Measurements from ENCODE around the gene SH3BP2.

The SH3BP2 gene

GRCh38 chr4:2847302-2847871 is 54.5 kb downstream of the SH3BP2 start:
- no peak for DNase-seq
- no peak for TF ChIP-seq CTCF (IDR thresholded peaks at IDR 0.05; ENCODE audit: low read depth, low read length)
- Histone ChIP-seq H3K27me3 (no peaks in the 10 kb centered on the region), H3K9me3 (no peaks in the 10 kb centered on the region), H3K4me1 (peaks cover 4% of the 10 kb centered on the region), H3K36me3 (no peaks in the 10 kb centered on the region), H3K4me3 (ENCODE audit: low read depth, low read length) (no peak overlapping the region)

- no peak for DNase-seq
- no peaks in the 10 kb centered on the region for H3K4me1 ChIP-seq
Observed at GRCh38 chr4:2848449-2848848, 55.6 kb downstream of the SH3BP2 start.

DNA sequence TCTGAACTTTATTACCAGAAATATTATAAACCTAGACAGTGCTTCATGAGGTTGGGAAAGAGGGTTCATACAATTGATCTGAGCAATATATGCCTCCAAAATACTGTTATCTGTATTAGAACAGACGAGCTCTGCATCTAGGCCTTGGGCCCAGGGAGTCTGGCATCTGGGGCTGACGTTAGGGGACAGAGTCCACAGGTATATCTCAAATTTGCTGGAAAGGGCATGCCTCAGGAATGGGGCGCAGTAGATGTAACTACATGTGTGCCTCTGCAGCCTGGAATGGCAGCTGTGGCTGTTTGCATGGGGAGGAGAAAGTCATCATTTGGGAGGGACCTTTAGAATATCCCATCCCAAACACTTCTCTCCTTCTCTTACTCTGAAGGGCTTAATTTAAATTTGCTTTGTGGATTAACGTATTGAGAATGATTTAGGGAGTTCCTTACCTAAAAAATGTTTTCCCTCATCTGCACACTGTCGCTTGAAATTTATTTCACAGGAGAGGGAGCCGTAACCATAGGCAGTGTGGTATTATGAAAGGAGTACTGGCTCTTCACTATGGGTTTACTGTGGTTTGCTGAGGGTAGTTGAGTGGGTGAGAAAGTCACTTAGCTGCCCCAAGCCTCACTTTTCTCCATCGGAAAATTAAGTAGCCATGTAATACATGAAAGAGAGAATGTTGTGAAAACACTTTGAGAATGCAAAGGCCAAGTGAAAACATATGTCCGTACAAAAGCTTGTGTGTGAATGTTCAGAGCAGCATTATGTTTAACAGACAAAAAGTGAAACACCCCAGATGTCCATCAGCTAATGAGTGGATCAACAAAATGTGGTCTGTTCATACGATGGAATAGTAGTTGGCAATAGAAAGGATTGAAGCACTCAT is 56.6 kb downstream of the SH3BP2 start:
- Histone ChIP-seq H3K4me3 (ENCODE audit: low read depth, low read length) (no peak overlapping the region), H3K4me1 (no peaks in the 10 kb centered on the region), H3K9me3 (no peaks in the 10 kb centered on the region), H3K27me3 (no peaks in the 10 kb centered on the region), H3K36me3 (no peaks in the 10 kb centered on the region)
- no peak for DNase-seq
- peak; percentile 30 for TF ChIP-seq CTCF (IDR thresholded peaks at IDR 0.05; ENCODE audit: low read depth, low read length)

More at GRCh38 chr4:2848449-2848848, 55.6 kb downstream of the SH3BP2 start:
- no peak for TF ChIP-seq CTCF (IDR thresholded peaks at IDR 0.05; ENCODE audit: low read depth, low read length)
- no peaks in the 10 kb centered on the region for H3K9me3 ChIP-seq
- H3K36me3 ChIP-seq = no peaks in the 10 kb centered on the region
- H3K27me3 ChIP-seq = no peaks in the 10 kb centered on the region
- H3K4me3 ChIP-seq (ENCODE audit: low read depth, low read length) = no peak overlapping the region

- no peak overlapping the region for H3K4me3 ChIP-seq (ENCODE audit: low read depth, low read length)
- no peaks in the 10 kb centered on the region for H3K36me3 ChIP-seq
- no peaks in the 10 kb centered on the region for H3K4me1 ChIP-seq
- no peak for DNase-seq
- no peaks in the 10 kb centered on the region for H3K27me3 ChIP-seq
- no peaks in the 10 kb centered on the region for H3K9me3 ChIP-seq
- no peak for TF ChIP-seq CTCF (IDR thresholded peaks at IDR 0.05; ENCODE audit: low read depth, low read length)
Observed at GRCh38 chr4:2850966-2851798, 58.3 kb downstream of the SH3BP2 start.

GRCh38 chr4:2852481-2852921 is 59.6 kb downstream of the SH3BP2 start:
- peaks cover 6% of the 10 kb centered on the region; the same call in 1 of the 2 replicates for H3K36me3 ChIP-seq
- H3K27me3 ChIP-seq = no peaks in the 10 kb centered on the region
- no peak overlapping the region for H3K4me3 ChIP-seq (ENCODE audit: low read depth, low read length)
- no peaks in the 10 kb centered on the region for H3K9me3 ChIP-seq
- TF ChIP-seq CTCF (IDR thresholded peaks at IDR 0.05; ENCODE audit: low read depth, low read length) = no peak
- no peak for DNase-seq
- H3K4me1 ChIP-seq = no peaks in the 10 kb centered on the region
